ENCODE measurements around the gene CXCR6.

Gene CXCR6

GRCh38 chr3:45910892-45911291, 32.4 kb upstream of the CXCR6 start:
- H3K27me3 Mint-ChIP-seq (ENCODE audit: low read depth): peaks cover 5% of the 10 kb centered on the region
- H3K9me3 Mint-ChIP-seq: no peaks in the 10 kb centered on the region
- H3K4me3 Mint-ChIP-seq: no peak overlapping the region
- no peaks in the 10 kb centered on the region for H3K36me3 Mint-ChIP-seq (ENCODE audit: low read depth)
- H3K27ac Mint-ChIP-seq: no peak overlapping the region
- peaks cover 15% of the 10 kb centered on the region for H3K4me1 Mint-ChIP-seq
- TF ChIP-seq CTCF (IDR thresholded peaks at IDR 0.05; ENCODE audit: unreplicated experiment in 3 of 3): no peak

- Mint-ChIP-seq H3K9me3 (no peaks in the 10 kb centered on the region), H3K4me3 (no peak overlapping the region), H3K4me1 (peaks cover 19% of the 10 kb centered on the region), H3K36me3 (ENCODE audit: low read depth) (no peaks in the 10 kb centered on the region), H3K27me3 (ENCODE audit: low read depth) (peaks cover 10% of the 10 kb centered on the region), H3K27ac (no peak overlapping the region)
- no peak for TF ChIP-seq CTCF (IDR thresholded peaks at IDR 0.05; ENCODE audit: unreplicated experiment in 3 of 3)
Measured at GRCh38 chr3:45911511-45912226, 31.6 kb upstream of the CXCR6 start.

GRCh38 chr3:45912435-45912834, 30.8 kb upstream of the CXCR6 start:
- Mint-ChIP-seq H3K9me3 (no peaks in the 10 kb centered on the region), H3K4me3 (no peak overlapping the region), H3K4me1 (peaks cover 17% of the 10 kb centered on the region), H3K27ac (no peak overlapping the region), H3K36me3 (ENCODE audit: low read depth) (no peaks in the 10 kb centered on the region), H3K27me3 (ENCODE audit: low read depth) (peaks cover 10% of the 10 kb centered on the region)
- TF ChIP-seq CTCF (IDR thresholded peaks at IDR 0.05; ENCODE audit: unreplicated experiment in 3 of 3): no peak

- Mint-ChIP-seq H3K27me3 (ENCODE audit: low read depth) (peaks cover 10% of the 10 kb centered on the region), H3K36me3 (ENCODE audit: low read depth) (peaks cover 5% of the 10 kb centered on the region), H3K4me1 (peaks cover 12% of the 10 kb centered on the region), H3K4me3 (no peak overlapping the region), H3K9me3 (no peaks in the 10 kb centered on the region), H3K27ac (no peak overlapping the region)
- TF ChIP-seq CTCF (IDR thresholded peaks at IDR 0.05; ENCODE audit: unreplicated experiment in 3 of 3): no peak
Measured at GRCh38 chr3:45914362-45915058, 28.8 kb upstream of the CXCR6 start.

GRCh38 chr3:45915059-45915439, 28.2 kb upstream of the CXCR6 start:
- TF ChIP-seq CTCF (IDR thresholded peaks at IDR 0.05; ENCODE audit: unreplicated experiment in 3 of 3): no peak
- no peak overlapping the region for H3K27ac Mint-ChIP-seq
- no peaks in the 10 kb centered on the region for H3K9me3 Mint-ChIP-seq
- no peak overlapping the region for H3K4me3 Mint-ChIP-seq
- H3K4me1 Mint-ChIP-seq: peaks cover 12% of the 10 kb centered on the region
- peaks cover 5% of the 10 kb centered on the region for H3K36me3 Mint-ChIP-seq (ENCODE audit: low read depth)
- peaks cover 10% of the 10 kb centered on the region for H3K27me3 Mint-ChIP-seq (ENCODE audit: low read depth)

All from nephron (organoid).